ENCODE measurements around the gene LSM10. TPM values are rescaled to one million over a fixed set of nuclear protein-coding genes. Genes with fewer than 3 reads are reported as not detected.

The LSM10 gene
- total and polyA plus RNA-seq, 9 of the 15 experiments (the other 6 are each of a cell fraction or from before 2014, with no cell fraction given), result 13.2 to 146 (median 68.9) TPM

GRCh38 chr1:36386265-36387140 is 11.2 kb downstream of the LSM10 start (continued):
- TF ChIP-seq TBL1XR1 (IDR thresholded peaks at IDR 0.05; ENCODE audit: low read length in 2 of 2) (peak in 1 of 2 experiments; percentile 79; a peak in 2 of 4 replicates), NR2C1 (IDR thresholded peaks at IDR 0.05) (no peak; the same call in 1 of the 2 replicates), NR2C1 (tag; IDR thresholded peaks at IDR 0.05) (peak; percentile 80), RBM17 (IDR thresholded peaks at IDR 0.05; ENCODE audit: borderline replicate concordance, low read depth, low read length) (no peak), FOXO4 (CRISPR knock-in tag; IDR thresholded peaks at IDR 0.05) (0 out of 2 replicates have a peak, but pooled peaks have one; percentile 19), ATF1 (CRISPR knock-in tag; IDR thresholded peaks at IDR 0.05) (no peak), ATF1 (tag; IDR thresholded peaks at IDR 0.05) (peak; percentile 84), BRF2 (IDR thresholded peaks at IDR 0.05; ENCODE audit: borderline replicate concordance, insufficient read depth, insufficient read length) (no peak), MTF1 (CRISPR knock-in tag; IDR thresholded peaks at IDR 0.05; ENCODE audit: borderline replicate concordance) (peak; percentile 62), NONO (IDR thresholded peaks at IDR 0.05; ENCODE audit: low read depth in 2 of 2, low read length in 1 of 2) (no peak; a peak in 1 of 4 replicates), E2F1 (CRISPR knock-in tag; IDR thresholded peaks at IDR 0.05) (peak; percentile 78), RAD21 (CRISPR knock-in tag; conservative IDR thresholded peaks at IDR 0.05 in 1 of 2, IDR thresholded peaks at IDR 0.05 in 1 of 2) (peak; percentile 28 to 48; a peak in 3 of 4 replicates), ZNF436 (CRISPR knock-in tag; IDR thresholded peaks at IDR 0.05) (peak; percentile 23; the same call in 1 of the 2 replicates), CBFA2T2 (conservative IDR thresholded peaks at IDR 0.05) (no peak), CBX5 (IDR thresholded peaks at IDR 0.05; ENCODE audit: borderline replicate concordance, low read depth) (no peak), RB1 (IDR thresholded peaks at IDR 0.05; ENCODE audit: low read depth) (no peak; the same call in none of the 2 replicates), ZNF561 (CRISPR knock-in tag; conservative IDR thresholded peaks at IDR 0.05) (peak; percentile 78; the same call in 1 of the 2 replicates), NR1H2 (CRISPR knock-in tag; IDR thresholded peaks at IDR 0.05) (no peak), RUNX1 (IDR thresholded peaks at IDR 0.05; ENCODE audit: low read depth) (peak; percentile 68; the same call in 1 of the 2 replicates), ZNF551 (CRISPR knock-in tag; IDR thresholded peaks at IDR 0.05) (no peak)
- TF ChIP-seq, protein P1, sequence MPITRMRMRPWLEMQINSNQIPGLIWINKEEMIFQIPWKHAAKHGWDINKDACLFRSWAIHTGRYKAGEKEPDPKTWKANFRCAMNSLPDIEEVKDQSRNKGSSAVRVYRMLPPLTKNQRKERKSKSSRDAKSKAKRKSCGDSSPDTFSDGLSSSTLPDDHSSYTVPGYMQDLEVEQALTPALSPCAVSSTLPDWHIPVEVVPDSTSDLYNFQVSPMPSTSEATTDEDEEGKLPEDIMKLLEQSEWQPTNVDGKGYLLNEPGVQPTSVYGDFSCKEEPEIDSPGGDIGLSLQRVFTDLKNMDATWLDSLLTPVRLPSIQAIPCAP (CRISPR knock-in tag; IDR thresholded peaks at IDR 0.05; ENCODE audit: borderline replicate concordance), result peak; percentile 91; the same call in 1 of the 2 replicates
- TF ChIP-seq, protein P2, sequence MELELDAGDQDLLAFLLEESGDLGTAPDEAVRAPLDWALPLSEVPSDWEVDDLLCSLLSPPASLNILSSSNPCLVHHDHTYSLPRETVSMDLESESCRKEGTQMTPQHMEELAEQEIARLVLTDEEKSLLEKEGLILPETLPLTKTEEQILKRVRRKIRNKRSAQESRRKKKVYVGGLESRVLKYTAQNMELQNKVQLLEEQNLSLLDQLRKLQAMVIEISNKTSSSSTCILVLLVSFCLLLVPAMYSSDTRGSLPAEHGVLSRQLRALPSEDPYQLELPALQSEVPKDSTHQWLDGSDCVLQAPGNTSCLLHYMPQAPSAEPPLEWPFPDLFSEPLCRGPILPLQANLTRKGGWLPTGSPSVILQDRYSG (tag; conservative IDR thresholded peaks at IDR 0.05; ENCODE audit: low read depth), result peak; percentile 94

All from K562 (cell line).